CD8-positive, alpha-beta memory T cell (primary cell): Measurements from ENCODE around the gene RARA. TPM values are rescaled to one million over a fixed set of nuclear protein-coding genes. Genes with fewer than 3 reads are reported as not detected.

Source experiments
- CTCF ChIA-PET: fragments of 350-600 bp; sonication (Branson Sonifier 250); formaldehyde crosslinking; loops from one replicate; lab custom pipeline; 2021; ENCODE audit warnings: antibody characterized with exemption; lab: Charles Lee
- POLR2A ChIA-PET: fragments of 350-600 bp; sonication (Branson Sonifier 250); formaldehyde crosslinking; loops from one replicate; lab custom pipeline; 2021; ENCODE audit warnings: antibody characterized with exemption; lab: Charles Lee
- DNase-seq, 5 donors: peaks; one replicate each; pipeline versions ENCODE4 v3.0.0 to v3.0.0-alpha.2; 2020 to 2022; ENCODE audit warnings: mixed read lengths in 1 of 5
- H3K27ac ChIP-seq: one replicate; pipeline ENCODE4 v1.7.0; 2013; ENCODE audit warnings: low read depth, mild to moderate bottlenecking, low read length, moderate library complexity
- H3K27me3 ChIP-seq: 2 replicates; pipeline ENCODE4 v1.7.0; 2013; ENCODE audit warnings: low read length, mild to moderate bottlenecking; ENCODE audit not compliant: insufficient read depth, poor library complexity, severe bottlenecking
- H3K36me3 ChIP-seq: 2 replicates; pipeline ENCODE4 v1.7.0; 2013; ENCODE audit warnings: mild to moderate bottlenecking, low read length, moderate library complexity; ENCODE audit not compliant: insufficient read depth
- H3K4me1 ChIP-seq: 2 replicates; pipeline ENCODE4 v1.7.0; 2013; ENCODE audit warnings: mild to moderate bottlenecking, low read length, moderate library complexity; ENCODE audit not compliant: insufficient read depth
- H3K4me3 ChIP-seq: 2 replicates; pipeline ENCODE4 v1.7.0; 2013; ENCODE audit warnings: mild to moderate bottlenecking, low read length
- H3K9me3 ChIP-seq: 2 replicates; pipeline ENCODE4 v1.7.0; 2013; ENCODE audit warnings: mild to moderate bottlenecking, low read length
- H3K27ac Mint-ChIP-seq, 8 donors: one replicate each; pipeline ENCODE4 v1.8.0; 2020 to 2021; ENCODE audit warnings: mixed read lengths in 8 of 8, mild to moderate bottlenecking in 6 of 8, inconsistent platforms in 3 of 8, moderate library complexity in 3 of 8
- H3K27me3 Mint-ChIP-seq, 2 donors: one replicate each; pipeline ENCODE4 v1.8.0; 2020 to 2021; ENCODE audit warnings: mixed read lengths in 2 of 2, mild to moderate bottlenecking in 1 of 2, moderate library complexity in 1 of 2
- H3K36me3 Mint-ChIP-seq, 3 donors: one replicate each; pipeline ENCODE4 v1.8.0; 2020 to 2021; ENCODE audit warnings: mixed read lengths in 3 of 3, inconsistent platforms in 1 of 3, mild to moderate bottlenecking in 1 of 3
- H3K4me1 Mint-ChIP-seq, 3 donors: one replicate each; pipeline ENCODE4 v1.8.0; 2020 to 2021; ENCODE audit warnings: mixed read lengths in 3 of 3, inconsistent platforms in 1 of 3, mild to moderate bottlenecking in 1 of 3
- H3K4me3 Mint-ChIP-seq, 7 donors: one replicate each; pipeline ENCODE4 v1.8.0; 2020 to 2021; ENCODE audit warnings: mixed read lengths in 7 of 7, mild to moderate bottlenecking in 6 of 7, moderate library complexity in 4 of 7, inconsistent platforms in 2 of 7
- H3K9me3 Mint-ChIP-seq, 5 donors: one replicate each; pipeline ENCODE4 v1.8.0; 2020 to 2022; ENCODE audit warnings: mixed read lengths in 5 of 5, mild to moderate bottlenecking in 3 of 5, moderate library complexity in 2 of 5, inconsistent platforms in 1 of 5
- polyA plus RNA-seq: library from polyadenylated mRNA; unstranded; fragments of 300-500 nt; fragmentation: Illumina TruSeq; gene quantifications from one replicate; pipeline ENCODE4 v1.2.3, GENCODE V29; 2021
- total RNA-seq, 2 experiments: library from RNA; stranded (reverse); gene quantifications; one replicate each; pipeline ENCODE4 v1.2.3, GENCODE V29; 2021

Gene RARA
- total and polyA plus RNA-seq, 3 experiments from 2014 or later, result 14.0 to 37.8 (median 37.4) TPM

DNA sequence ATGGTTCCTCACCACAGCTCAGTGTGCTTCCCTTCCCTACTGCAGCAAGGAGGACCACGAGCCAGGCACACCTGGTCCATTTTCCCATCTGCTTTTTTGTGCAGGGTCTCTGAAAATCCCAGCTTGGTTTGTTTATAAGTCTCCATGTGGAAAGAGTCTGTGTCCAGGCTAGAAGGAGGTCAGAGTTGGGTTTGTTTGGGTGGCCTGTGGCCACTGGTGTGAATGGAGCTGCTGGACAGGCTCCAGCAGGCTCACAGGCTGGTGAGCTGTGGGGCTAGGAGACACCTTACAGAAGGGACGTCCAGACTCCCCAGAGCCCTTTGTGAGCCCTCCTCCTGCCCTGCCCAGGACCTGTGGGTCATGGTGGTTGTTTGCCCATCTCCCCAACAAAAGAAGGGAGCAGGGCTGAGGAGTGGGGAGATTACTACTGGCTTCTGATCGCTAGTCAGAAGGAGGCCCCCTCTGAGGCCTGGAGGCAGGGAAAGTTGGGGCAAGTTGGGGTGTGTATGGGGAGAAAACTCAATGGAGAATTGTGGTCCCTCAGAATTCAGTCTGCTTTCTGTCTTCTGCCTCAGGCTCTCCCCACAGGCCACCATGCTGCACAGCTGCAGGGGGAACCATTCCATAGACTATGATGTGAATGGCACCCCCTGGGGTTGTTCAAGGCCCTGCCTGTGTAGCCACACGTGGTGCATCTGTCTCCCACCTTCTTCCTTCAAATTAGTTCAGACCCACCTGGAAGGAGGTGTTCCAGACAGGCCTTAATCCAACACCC, 4.1 kb downstream of the RARA start:
- H3K4me1 Mint-ChIP-seq, result peaks cover 11 to 44% (median 43%) of the 10 kb centered on the region in 3 donors
- DNase-seq, result no peak
- no peaks in the 10 kb centered on the region for H3K36me3 Mint-ChIP-seq
- no peak overlapping the region for H3K4me3 ChIP-seq
- ChIA-PET POLR2A (interaction anchor here (1.0 kb wide), 2 partner anchors 10 to 225 kb away, joined by 3 read pairs; no protein-coding TSS in a partner anchor), CTCF (interaction anchor here (0.8 to 17.8 kb wide), 4 partner anchors 7 to 44 kb away, joined by 3 to 365 read pairs (median 44); partner anchors contain the start of gene RARA)
- no peaks in the 10 kb centered on the region for H3K9me3 ChIP-seq
- peak overlapping the region in 7 of 8 donors; percentile 62 to 91 (median 83) for H3K27ac Mint-ChIP-seq
- no peak overlapping the region for H3K27ac ChIP-seq
- H3K9me3 Mint-ChIP-seq, result no peaks in the 10 kb centered on the region
- no peaks in the 10 kb centered on the region for H3K36me3 ChIP-seq
- H3K27me3 Mint-ChIP-seq, result no peaks in the 10 kb centered on the region
- H3K4me3 Mint-ChIP-seq, result peak overlapping the region in 4 of 7 donors; percentile 13 to 64 (median 22)
- H3K4me1 ChIP-seq, result peaks cover 73% of the 10 kb centered on the region
- H3K27me3 ChIP-seq, result no peaks in the 10 kb centered on the region

DNA sequence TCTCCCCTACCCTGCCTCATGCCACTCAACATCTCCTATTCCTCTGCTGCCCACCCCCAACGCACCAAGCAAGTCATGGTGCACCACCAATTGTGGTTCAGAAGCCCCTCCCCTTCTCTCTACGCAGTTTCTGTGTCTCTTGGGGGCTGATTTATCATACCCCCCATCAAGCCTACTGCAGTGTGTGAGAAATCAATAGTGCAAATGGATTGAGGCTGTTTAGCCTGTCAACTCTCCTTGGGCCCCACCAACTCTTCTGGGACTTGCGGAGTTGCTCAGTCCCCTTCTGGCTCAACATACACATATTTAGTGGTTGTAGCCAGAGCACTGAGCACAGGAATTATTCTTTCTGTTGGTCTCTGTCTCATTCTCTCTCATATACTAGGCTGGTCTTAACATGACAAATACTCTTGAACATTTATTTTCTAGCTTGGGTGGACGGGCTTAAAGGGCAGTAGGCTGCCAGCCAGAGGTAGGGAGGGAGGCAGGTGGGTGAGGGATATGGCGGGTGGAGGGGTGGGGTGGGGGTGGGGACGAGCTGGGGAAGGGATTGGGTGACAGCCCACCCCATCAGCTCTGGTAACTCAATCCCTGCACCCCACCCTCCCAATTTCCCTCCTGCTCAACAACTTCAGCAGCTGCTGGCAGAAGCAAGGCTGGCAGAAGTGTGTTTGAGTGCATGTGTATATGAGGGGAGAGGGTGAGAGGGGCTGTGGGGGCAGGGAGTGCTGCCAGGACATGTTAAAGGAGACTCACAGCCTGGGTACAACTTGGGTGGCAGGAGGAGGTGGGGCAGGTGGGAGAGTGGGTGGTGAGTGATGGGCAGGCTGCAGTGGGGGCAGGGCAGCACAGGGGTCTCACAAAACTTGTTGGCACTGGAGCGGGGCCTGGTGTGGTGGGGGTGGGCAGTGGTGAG, 4.9 kb downstream of the RARA start:
- Mint-ChIP-seq H3K4me1 (peaks cover 16 to 49% (median 48%) of the 10 kb centered on the region in 3 donors), H3K4me3 (peak overlapping the region in 5 of 7 donors; percentile 26 to 73 (median 59)), H3K36me3 (peaks cover 0 to 4% (median 0%) of the 10 kb centered on the region in 3 donors), H3K27ac (peak overlapping the region in 7 of 8 donors; percentile 81 to 97 (median 90)), H3K9me3 (no peaks in the 10 kb centered on the region), H3K27me3 (no peaks in the 10 kb centered on the region)
- Histone ChIP-seq H3K4me3 (no peak overlapping the region), H3K9me3 (no peaks in the 10 kb centered on the region), H3K27me3 (no peaks in the 10 kb centered on the region), H3K36me3 (no peaks in the 10 kb centered on the region), H3K27ac (no peak overlapping the region), H3K4me1 (peaks cover 66% of the 10 kb centered on the region)
- no peak for DNase-seq
- CTCF ChIA-PET, result interaction anchor here (1.7 to 17.8 kb wide), 4 partner anchors 8 to 43 kb away, joined by 6 to 365 read pairs (median 55); partner anchors contain the start of gene RARA
- POLR2A ChIA-PET, result interaction anchor here (1.0 kb wide), 1 partner anchor 43 kb away, joined by 3 read pairs; no protein-coding TSS in a partner anchor

DNA sequence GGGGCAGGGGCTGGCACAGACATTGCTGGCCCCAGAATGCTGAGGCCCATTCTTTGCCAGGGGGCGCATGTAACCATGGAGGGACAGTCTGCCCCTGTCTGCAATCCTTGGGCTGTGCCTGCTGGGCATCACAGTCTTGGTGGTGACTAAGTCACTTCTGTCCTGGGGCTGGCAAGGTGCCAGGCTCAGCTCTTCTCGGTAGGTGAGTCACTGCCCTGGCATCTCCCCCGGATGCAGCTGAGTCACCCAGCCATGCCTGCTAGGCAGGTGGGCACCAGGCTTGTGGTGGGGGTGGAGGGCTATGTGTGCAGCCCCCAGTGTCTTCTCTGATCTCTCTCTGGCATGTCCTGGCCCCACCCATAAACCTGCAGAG, 5.6 kb downstream of the RARA start:
- H3K36me3 ChIP-seq, result no peaks in the 10 kb centered on the region
- CTCF ChIA-PET, result interaction anchor here (1.1 to 8.0 kb wide), 4 partner anchors 8 to 40 kb away, joined by 3 to 83 read pairs (median 16); partner anchors contain the start of gene RARA
- peaks cover 0 to 8% (median 0%) of the 10 kb centered on the region in 3 donors for H3K36me3 Mint-ChIP-seq
- H3K9me3 ChIP-seq, result no peaks in the 10 kb centered on the region
- peak overlapping the region in 6 of 7 donors; percentile 8 to 73 (median 30) for H3K4me3 Mint-ChIP-seq
- peak in 4 of 5 donors; percentile 76 to 96 (median 86) for DNase-seq
- POLR2A ChIA-PET, result interaction anchor here (1.0 kb wide), 1 partner anchor 42 kb away, joined by 3 read pairs; no protein-coding TSS in a partner anchor
- H3K27me3 ChIP-seq, result no peaks in the 10 kb centered on the region
- H3K4me3 ChIP-seq, result no peak overlapping the region
- peaks cover 66% of the 10 kb centered on the region for H3K4me1 ChIP-seq
- no peaks in the 10 kb centered on the region for H3K9me3 Mint-ChIP-seq
- H3K27me3 Mint-ChIP-seq, result no peaks in the 10 kb centered on the region
- peaks cover 21 to 55% (median 54%) of the 10 kb centered on the region in 3 donors for H3K4me1 Mint-ChIP-seq
- H3K27ac Mint-ChIP-seq, result peak overlapping the region in 7 of 8 donors; percentile 77 to 97 (median 90)
- H3K27ac ChIP-seq, result no peak overlapping the region

DNA sequence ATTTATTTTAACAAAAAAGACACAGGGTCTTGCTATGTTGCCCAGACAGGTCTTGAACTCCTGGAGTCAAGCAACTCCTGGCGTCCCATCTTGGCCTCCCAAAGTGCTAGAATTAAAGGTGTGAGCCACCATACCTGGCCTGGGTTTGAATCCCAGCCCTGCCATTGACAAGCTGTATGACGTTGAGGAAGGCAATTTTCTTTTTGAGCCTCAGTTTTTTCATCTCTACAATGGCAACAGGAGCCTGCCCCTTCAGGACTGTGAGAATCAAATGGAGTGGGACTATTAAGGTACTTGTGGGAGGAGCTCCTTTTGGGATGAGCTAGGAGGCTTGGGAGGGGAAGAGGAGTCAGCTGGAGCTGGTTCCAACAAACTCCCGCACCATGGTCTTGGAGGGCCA, 6.2 kb downstream of the RARA start:
- POLR2A ChIA-PET, result interaction anchor here (0.7 to 1.5 kb wide), 4 partner anchors 9 to 42 kb away, joined by 3 read pairs; no protein-coding TSS in a partner anchor
- Mint-ChIP-seq H3K27ac (peak overlapping the region in 4 of 8 donors; percentile 10 to 81 (median 46)), H3K4me3 (peak overlapping the region in 1 of 7 donors; percentile 13)

DNA sequence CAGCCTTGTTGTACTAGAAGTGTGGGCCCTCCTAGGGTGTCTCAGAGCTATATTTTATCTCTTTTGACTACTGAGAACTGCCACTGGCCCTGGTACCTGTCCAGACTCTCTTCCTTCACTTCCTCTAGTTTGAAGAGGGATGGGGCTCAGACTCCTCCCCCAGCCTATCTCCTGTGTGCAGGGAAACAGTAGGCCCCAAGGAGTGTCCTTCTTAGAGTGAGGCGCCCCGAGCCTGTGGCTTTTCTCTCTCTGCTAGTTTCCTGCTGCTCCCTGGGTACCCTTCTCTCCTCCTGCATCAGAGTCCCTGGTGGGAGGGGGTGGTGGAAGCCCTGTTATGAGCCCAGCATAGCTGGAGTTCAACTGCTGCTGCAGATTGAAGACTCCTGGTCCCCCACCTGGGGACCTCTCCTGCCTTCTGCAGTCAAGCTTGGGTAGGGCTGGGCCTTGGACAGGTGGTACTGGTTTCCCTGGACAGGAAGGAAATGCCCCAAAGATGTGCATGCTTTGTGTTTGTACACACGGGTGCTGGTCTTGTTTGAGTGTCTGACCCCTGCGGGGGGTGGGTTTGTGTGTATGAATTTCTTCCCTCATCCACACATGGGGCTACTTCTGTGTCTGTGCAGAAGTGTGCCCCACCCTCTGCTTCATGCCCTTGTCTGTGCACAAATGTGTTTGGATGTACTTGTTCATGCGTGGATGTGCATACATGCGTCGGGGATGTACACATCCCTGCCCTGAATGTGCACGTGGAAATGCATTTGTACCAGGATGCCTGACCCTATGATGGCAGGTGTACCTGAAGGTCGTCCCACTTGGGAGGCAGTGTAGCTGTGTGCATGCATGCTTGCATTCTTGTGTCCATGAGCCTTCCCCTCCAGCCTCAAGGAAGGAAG, 6.9 kb downstream of the RARA start:
- Mint-ChIP-seq H3K36me3 (peaks cover 0 to 10% (median 0%) of the 10 kb centered on the region in 3 donors), H3K4me3 (peak overlapping the region in 5 of 7 donors; percentile 12 to 48 (median 29)), H3K4me1 (peaks cover 35 to 69% (median 68%) of the 10 kb centered on the region in 3 donors), H3K27me3 (no peaks in the 10 kb centered on the region), H3K27ac (peak overlapping the region in 6 of 8 donors; percentile 29 to 81 (median 60)), H3K9me3 (no peaks in the 10 kb centered on the region)
- ChIA-PET CTCF (interaction anchor here (0.6 to 8.0 kb wide), 6 partner anchors 9 to 38 kb away, joined by 3 to 83 read pairs (median 6); partner anchors contain the start of gene RARA), POLR2A (interaction anchor here (0.7 to 1.5 kb wide), 3 partner anchors 8 to 29 kb away, joined by 3 read pairs; no protein-coding TSS in a partner anchor)
- H3K9me3 ChIP-seq, result no peaks in the 10 kb centered on the region
- H3K4me1 ChIP-seq, result peaks cover 66% of the 10 kb centered on the region
- H3K4me3 ChIP-seq, result no peak overlapping the region
- H3K27me3 ChIP-seq, result no peaks in the 10 kb centered on the region
- DNase-seq, result no peak
- no peak overlapping the region for H3K27ac ChIP-seq
- no peaks in the 10 kb centered on the region for H3K36me3 ChIP-seq

More for the DNA sequence above, 6.2 kb downstream of the RARA start:
- H3K4me3 ChIP-seq, result no peak overlapping the region
- H3K27me3 Mint-ChIP-seq, result no peaks in the 10 kb centered on the region
- DNase-seq, result no peak
- peaks cover 28 to 61% (median 60%) of the 10 kb centered on the region in 3 donors for H3K4me1 Mint-ChIP-seq
- peaks cover 66% of the 10 kb centered on the region for H3K4me1 ChIP-seq
- no peaks in the 10 kb centered on the region for H3K9me3 Mint-ChIP-seq
- CTCF ChIA-PET, result interaction anchor here (1.1 to 8.0 kb wide), 4 partner anchors 9 to 39 kb away, joined by 3 to 83 read pairs (median 16); partner anchors contain the start of gene RARA
- H3K36me3 ChIP-seq, result no peaks in the 10 kb centered on the region
- no peak overlapping the region for H3K27ac ChIP-seq
- H3K9me3 ChIP-seq, result no peaks in the 10 kb centered on the region
- H3K36me3 Mint-ChIP-seq, result peaks cover 0 to 10% (median 0%) of the 10 kb centered on the region in 3 donors
- H3K27me3 ChIP-seq, result no peaks in the 10 kb centered on the region

DNA sequence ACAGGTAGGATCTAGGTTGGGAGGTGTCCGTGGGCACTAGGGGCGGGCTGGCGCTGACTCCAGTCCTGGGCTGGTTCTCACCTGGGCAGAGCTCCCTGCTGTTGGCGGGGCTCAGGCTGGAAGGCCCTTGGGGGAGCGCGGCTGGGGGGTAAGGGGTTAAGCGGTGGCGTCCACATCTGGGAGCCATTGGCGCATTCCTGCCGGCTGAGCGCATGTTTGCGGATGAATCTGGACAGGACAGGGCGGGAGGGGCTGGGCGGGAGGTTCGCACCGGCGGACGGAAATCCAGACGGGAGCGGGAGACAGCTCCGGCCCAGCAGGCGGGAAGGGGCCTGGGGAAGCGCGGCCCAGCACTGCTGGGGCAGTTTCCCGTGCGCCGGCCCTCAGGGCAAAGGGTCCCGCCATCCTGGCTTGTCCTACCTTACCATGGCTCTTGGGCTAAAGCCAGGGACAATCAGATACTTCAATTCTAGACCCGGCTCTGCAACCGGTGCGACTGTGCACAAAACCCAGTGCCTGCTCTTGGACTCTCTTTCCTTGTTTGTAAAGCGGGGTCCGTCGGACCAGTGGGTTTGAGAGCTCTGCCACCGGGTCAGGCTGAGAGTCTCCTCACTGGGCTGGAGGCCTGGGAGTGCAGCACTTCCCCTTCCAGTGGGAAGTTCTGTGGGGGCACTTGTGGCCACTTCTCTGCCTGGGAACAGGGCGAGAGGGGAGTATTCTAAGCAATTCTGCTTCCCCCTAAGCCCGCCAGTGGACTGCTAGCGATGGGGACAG, 7.8 kb downstream of the RARA start:
- H3K4me3 ChIP-seq, result peak overlapping the region; percentile 92
- ChIA-PET POLR2A (interaction anchor here (0.6 to 2.9 kb wide), 4 partner anchors 10 to 248 kb away, joined by 3 to 17 read pairs (median 3); no protein-coding TSS in a partner anchor), CTCF (interaction anchor here (0.5 to 8.0 kb wide), 10 partner anchors 10 to 841 kb away, joined by 3 to 83 read pairs (median 6); partner anchors contain the start of gene RARA)
- H3K27ac ChIP-seq, result no peak overlapping the region
- DNase-seq, result no peak
- Mint-ChIP-seq H3K27me3 (no peaks in the 10 kb centered on the region), H3K4me3 (peak overlapping the region; percentile 86 to 98 (median 98)), H3K9me3 (no peaks in the 10 kb centered on the region), H3K27ac (peak overlapping the region; percentile 47 to 100 (median 98)), H3K4me1 (peaks cover 43 to 77% (median 76%) of the 10 kb centered on the region in 3 donors), H3K36me3 (peaks cover 0 to 10% (median 0%) of the 10 kb centered on the region in 3 donors)
- H3K9me3 ChIP-seq, result no peaks in the 10 kb centered on the region
- no peaks in the 10 kb centered on the region for H3K36me3 ChIP-seq
- peaks cover 66% of the 10 kb centered on the region for H3K4me1 ChIP-seq
- H3K27me3 ChIP-seq, result no peaks in the 10 kb centered on the region
